Measurements from ENCODE around the gene ZMIZ1. TPM values are rescaled to one million over a fixed set of nuclear protein-coding genes. Genes with fewer than 3 reads are reported as not detected.

Gene ZMIZ1
- total RNA-seq, 1 donor from 2014 or later, result 85.2 TPM

DNA sequence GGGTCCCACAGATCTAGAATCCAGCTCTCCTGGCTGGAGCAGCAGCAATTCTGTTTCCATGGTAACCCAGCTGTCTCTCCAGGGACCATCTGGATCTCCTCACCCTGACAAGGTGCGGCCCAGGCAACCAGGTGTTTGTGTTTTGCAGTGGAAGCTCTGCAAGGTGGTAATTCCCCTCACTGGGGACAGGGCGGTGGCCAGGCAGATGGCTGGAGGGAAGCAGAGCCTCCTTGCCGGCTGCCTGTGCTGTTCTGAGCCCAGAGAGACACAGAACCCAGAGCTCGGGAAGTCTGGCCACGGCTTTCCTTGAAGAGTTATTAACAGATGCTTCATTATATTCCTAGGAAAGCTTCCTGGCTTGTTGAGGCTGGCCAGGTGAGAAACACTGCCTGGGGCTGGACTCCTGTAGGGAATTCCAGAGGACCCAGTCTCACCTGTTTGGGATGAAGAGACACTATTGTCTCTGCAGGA is 160.3 kb downstream of the ZMIZ1 start:
- Mint-ChIP-seq H3K4me3 (ENCODE audit: low read depth) (no peak overlapping the region), H3K36me3 (ENCODE audit: insufficient read depth) (peaks cover 12% of the 10 kb centered on the region), H3K27me3 (no peaks in the 10 kb centered on the region), H3K4me1 (ENCODE audit: low read depth) (no peaks in the 10 kb centered on the region), H3K9me3 (ENCODE audit: low read depth) (no peaks in the 10 kb centered on the region), H3K27ac (peak overlapping the region; percentile 69)
- TF ChIP-seq, protein P1, sequence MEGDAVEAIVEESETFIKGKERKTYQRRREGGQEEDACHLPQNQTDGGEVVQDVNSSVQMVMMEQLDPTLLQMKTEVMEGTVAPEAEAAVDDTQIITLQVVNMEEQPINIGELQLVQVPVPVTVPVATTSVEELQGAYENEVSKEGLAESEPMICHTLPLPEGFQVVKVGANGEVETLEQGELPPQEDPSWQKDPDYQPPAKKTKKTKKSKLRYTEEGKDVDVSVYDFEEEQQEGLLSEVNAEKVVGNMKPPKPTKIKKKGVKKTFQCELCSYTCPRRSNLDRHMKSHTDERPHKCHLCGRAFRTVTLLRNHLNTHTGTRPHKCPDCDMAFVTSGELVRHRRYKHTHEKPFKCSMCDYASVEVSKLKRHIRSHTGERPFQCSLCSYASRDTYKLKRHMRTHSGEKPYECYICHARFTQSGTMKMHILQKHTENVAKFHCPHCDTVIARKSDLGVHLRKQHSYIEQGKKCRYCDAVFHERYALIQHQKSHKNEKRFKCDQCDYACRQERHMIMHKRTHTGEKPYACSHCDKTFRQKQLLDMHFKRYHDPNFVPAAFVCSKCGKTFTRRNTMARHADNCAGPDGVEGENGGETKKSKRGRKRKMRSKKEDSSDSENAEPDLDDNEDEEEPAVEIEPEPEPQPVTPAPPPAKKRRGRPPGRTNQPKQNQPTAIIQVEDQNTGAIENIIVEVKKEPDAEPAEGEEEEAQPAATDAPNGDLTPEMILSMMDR (IDR thresholded peaks at IDR 0.05; ENCODE audit: unreplicated experiment), result no peak
- no peak for DNase-seq (ENCODE audit: low spot score, unreplicated experiment)

DNA sequence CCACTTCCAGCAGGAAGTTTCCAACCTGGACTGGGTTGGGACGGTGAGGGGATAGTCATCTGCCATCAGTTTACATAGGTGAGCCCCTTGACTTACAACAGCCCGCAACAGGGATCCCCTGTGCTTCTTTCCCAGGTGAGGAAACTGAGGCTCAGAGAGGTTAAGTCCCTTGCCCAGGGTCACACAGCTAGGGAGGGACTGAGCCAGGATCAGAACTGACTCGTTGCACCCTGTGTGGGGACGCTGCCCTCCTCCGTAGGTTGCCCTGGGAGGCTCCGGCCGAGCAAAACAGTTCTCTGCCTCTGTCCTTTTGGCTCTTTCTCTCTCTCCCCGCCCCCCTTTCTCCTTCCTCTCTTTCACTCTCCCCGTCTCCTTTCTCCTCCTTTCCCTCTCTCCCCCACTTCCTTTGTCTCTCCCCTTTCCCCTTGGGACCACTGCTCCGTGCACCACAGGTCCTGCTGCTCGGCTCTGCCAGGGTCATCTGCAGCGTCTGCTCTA is 161.1 kb downstream of the ZMIZ1 start:
- TF ChIP-seq, protein P1 (IDR thresholded peaks at IDR 0.05; ENCODE audit: unreplicated experiment), result no peak
- Mint-ChIP-seq H3K27me3 (no peaks in the 10 kb centered on the region), H3K4me1 (ENCODE audit: low read depth) (no peaks in the 10 kb centered on the region), H3K9me3 (ENCODE audit: low read depth) (no peaks in the 10 kb centered on the region), H3K27ac (peak overlapping the region; percentile 86), H3K36me3 (ENCODE audit: insufficient read depth) (peaks cover 10% of the 10 kb centered on the region), H3K4me3 (ENCODE audit: low read depth) (no peak overlapping the region)
- DNase-seq (ENCODE audit: low spot score, unreplicated experiment), result no peak

DNA sequence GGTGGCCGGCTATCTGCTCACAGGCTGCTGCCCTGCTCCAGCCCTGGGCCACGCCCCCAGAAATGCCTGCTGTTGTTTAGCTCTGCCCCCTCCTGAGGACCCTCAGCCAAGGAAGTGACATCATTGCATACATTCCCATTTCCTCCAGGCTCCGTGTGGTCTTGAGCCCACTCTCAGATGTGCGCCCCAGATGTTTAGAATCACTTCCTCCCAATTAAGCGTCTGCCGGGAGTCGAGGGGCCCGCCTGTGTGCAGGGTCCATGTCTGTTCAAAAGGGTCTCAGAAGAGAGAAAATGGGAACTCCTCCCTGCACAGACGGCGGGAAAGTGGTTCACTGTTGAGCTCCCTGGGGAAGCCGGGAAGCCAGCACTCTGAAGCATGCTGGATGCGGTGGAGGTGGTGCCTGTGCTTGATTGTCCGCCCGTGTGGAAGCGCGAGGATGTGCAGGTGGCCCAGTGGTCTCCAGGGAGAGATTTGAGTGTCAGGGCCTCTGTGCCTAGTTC is 161.6 kb downstream of the ZMIZ1 start:
- TF ChIP-seq, protein P1 (IDR thresholded peaks at IDR 0.05; ENCODE audit: unreplicated experiment), result no peak
- H3K9me3 Mint-ChIP-seq (ENCODE audit: low read depth), result no peaks in the 10 kb centered on the region
- H3K36me3 Mint-ChIP-seq (ENCODE audit: insufficient read depth), result peaks cover 11% of the 10 kb centered on the region
- H3K27me3 Mint-ChIP-seq, result no peaks in the 10 kb centered on the region
- no peak overlapping the region for H3K4me3 Mint-ChIP-seq (ENCODE audit: low read depth)
- peak overlapping the region; percentile 86 for H3K27ac Mint-ChIP-seq
- DNase-seq (ENCODE audit: low spot score, unreplicated experiment), result no peak
- no peaks in the 10 kb centered on the region for H3K4me1 Mint-ChIP-seq (ENCODE audit: low read depth)

DNA sequence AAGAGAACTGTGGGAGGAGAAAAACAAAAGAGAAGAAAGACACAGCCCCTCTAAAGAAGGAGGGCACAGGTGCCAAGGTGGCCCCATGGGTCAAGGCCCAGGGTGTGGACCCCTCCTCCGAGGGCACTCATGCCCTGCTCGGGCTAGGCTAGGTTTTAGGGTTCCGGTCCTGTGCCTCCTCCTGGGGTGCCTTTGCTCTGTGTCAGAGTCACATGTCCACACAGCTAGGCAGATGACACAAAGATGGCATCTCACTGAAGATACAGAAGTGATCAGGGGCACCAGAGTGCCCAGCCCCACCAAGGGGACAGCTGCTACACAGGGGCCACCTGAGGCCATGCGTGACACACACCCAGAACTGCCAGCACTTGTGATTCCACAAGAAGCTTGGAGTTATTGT is 162.1 kb downstream of the ZMIZ1 start:
- H3K4me3 Mint-ChIP-seq (ENCODE audit: low read depth), result no peak overlapping the region
- TF ChIP-seq, protein P1 (IDR thresholded peaks at IDR 0.05; ENCODE audit: unreplicated experiment), result no peak
- no peaks in the 10 kb centered on the region for H3K9me3 Mint-ChIP-seq (ENCODE audit: low read depth)
- DNase-seq (ENCODE audit: low spot score, unreplicated experiment), result no peak
- H3K27me3 Mint-ChIP-seq, result no peaks in the 10 kb centered on the region
- H3K27ac Mint-ChIP-seq, result no peak overlapping the region
- H3K36me3 Mint-ChIP-seq (ENCODE audit: insufficient read depth), result peaks cover 14% of the 10 kb centered on the region
- H3K4me1 Mint-ChIP-seq (ENCODE audit: low read depth), result no peaks in the 10 kb centered on the region

DNA sequence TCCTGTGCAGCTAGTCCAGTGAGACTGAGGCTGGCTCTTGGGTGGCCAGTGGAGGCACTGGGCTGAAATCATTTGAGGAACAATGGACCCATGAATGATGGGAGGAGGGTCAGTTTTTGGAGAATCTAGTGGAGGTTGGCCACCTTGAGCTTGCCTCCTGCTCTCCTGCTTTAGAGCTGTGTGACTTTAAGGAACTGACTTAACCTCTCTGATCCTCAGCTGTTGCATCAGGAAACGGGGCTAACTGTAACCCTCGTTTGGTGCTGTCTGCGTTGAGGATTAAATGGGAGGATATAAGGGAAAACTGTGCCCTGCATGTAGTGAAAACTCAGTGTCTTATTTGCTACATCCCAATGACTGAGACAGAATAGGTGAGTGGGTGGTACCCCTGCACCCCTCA is 163.1 kb downstream of the ZMIZ1 start:
- Mint-ChIP-seq H3K36me3 (ENCODE audit: insufficient read depth) (peaks cover 17% of the 10 kb centered on the region), H3K27me3 (no peaks in the 10 kb centered on the region), H3K27ac (no peak overlapping the region), H3K9me3 (ENCODE audit: low read depth) (no peaks in the 10 kb centered on the region), H3K4me3 (ENCODE audit: low read depth) (no peak overlapping the region), H3K4me1 (ENCODE audit: low read depth) (peaks cover 3% of the 10 kb centered on the region)
- TF ChIP-seq, protein P1 (IDR thresholded peaks at IDR 0.05; ENCODE audit: unreplicated experiment), result no peak
- no peak for DNase-seq (ENCODE audit: low spot score, unreplicated experiment)
